Spleen (tissue), 11 donors: ENCODE data around the gene RAB7B. TPM values are rescaled to one million over a fixed set of nuclear protein-coding genes. Genes with fewer than 3 reads are reported as not detected.

Experiments
- DNase-seq: peaks from one replicate; pipeline ENCODE4 v3.0.0-alpha.2; 2020
- H3K27ac ChIP-seq, 8 donors: fragments of 200-600 bp; sonication (generic) in 7 of 8; 1 replicate in 4 of 8; 2 replicates in 4 of 8; pipeline versions ENCODE4 v1.5.0 to v1.8.0; 2016 to 2021; ENCODE audit warnings: inconsistent platforms in 4 of 8, mild to moderate bottlenecking in 4 of 8, moderate library complexity in 1 of 8
- H3K27me3 ChIP-seq, 7 donors: fragments of 200-600 bp; sonication (generic) in 6 of 7; replicated peaks in 1 of 7; 1 replicate in 4 of 7; 2 replicates in 3 of 7; pipeline versions ENCODE4 v1.5.0 to v1.8.0; 2016 to 2021; ENCODE audit warnings: inconsistent platforms in 3 of 7, mild to moderate bottlenecking in 1 of 7
- H3K36me3 ChIP-seq, 6 donors: fragments of 200-600 bp; sonication (generic) in 5 of 6; 1 replicate in 4 of 6; 2 replicates in 2 of 6; pipeline versions ENCODE4 v1.5.0 to v1.8.0; 2016 to 2021; ENCODE audit warnings: inconsistent platforms in 2 of 6
- H3K4me1 ChIP-seq, 6 donors: fragments of 200-600 bp; sonication (generic) in 5 of 6; 1 replicate in 3 of 6; 2 replicates in 3 of 6; pipeline versions ENCODE4 v1.5.0 to v1.8.0; 2016 to 2021; ENCODE audit warnings: inconsistent platforms in 3 of 6
- H3K4me3 ChIP-seq, 8 donors: fragments of 200-600 bp; sonication (generic) in 7 of 8; 1 replicate in 4 of 8; 2 replicates in 4 of 8; pipeline versions ENCODE4 v1.5.0 to v1.8.0; 2016 to 2021; ENCODE audit warnings: inconsistent platforms in 4 of 8, mild to moderate bottlenecking in 4 of 8, moderate library complexity in 2 of 8
- H3K9me3 ChIP-seq, 8 donors: fragments of 200-600 bp; sonication (generic) in 7 of 8; 1 replicate in 4 of 8; 2 replicates in 4 of 8; pipeline versions ENCODE4 v1.5.0 to v1.8.0; 2016 to 2021; ENCODE audit warnings: inconsistent platforms in 4 of 8
- CTCF ChIP-seq, 11 experiments: fragments of 200-600 bp in 7 of 11; fragments of 450-650 bp in 4 of 11; sonication (generic) in 4 of 11; IDR thresholded peaks in 8 of 11; conservative IDR thresholded peaks in 3 of 11; 1 replicate in 7 of 11; 2 replicates in 4 of 11; pipeline versions ENCODE4 v1.4.0 to v1.8.0; 2016 to 2021; ENCODE audit warnings: antibody characterized with exemption in 11 of 11, inconsistent platforms in 4 of 11, mild to moderate bottlenecking in 1 of 11
- POLR2A ChIP-seq, 3 donors: fragments of 450-650 bp; IDR thresholded peaks; one replicate each; pipeline ENCODE4 v1.5.1; 2017; ENCODE audit warnings: antibody characterized with exemption in 3 of 3, mild to moderate bottlenecking in 1 of 3
- POLR2AphosphoS5 ChIP-seq, 3 donors: sonication (generic); formaldehyde crosslinking; IDR thresholded peaks; one replicate each; pipeline ENCODE4 v1.5.1; 2017; ENCODE audit warnings: antibody characterized with exemption in 3 of 3
- WGBS, 5 donors: extraction: QIAGEN DNeasy Blood & Tissue Kit in 3 of 5; methylation state at CpG; one replicate each; pipeline versions ENCODE4 v1.1.5 to v1.1.7; 2013 to 2018; 5-methylcytosine and 5-hydroxymethylcytosine counted together
- intact Hi-C: fragments of 100-400 bp; cut with DNase I; formaldehyde crosslinking; loops from one replicate; pipeline ENCODE4 v1.15.0; 2023; ENCODE audit warnings: low total_unique reads
- polyA plus RNA-seq, 3 donors: library from polyadenylated mRNA; stranded (reverse); fragments of 200-250 nt; gene quantifications; one replicate each; pipeline ENCODE4 v1.2.1, GENCODE V29; 2013
- total RNA-seq, 7 donors: library from RNA; depleted of rRNA in 3 of 7; stranded (reverse); fragments of >200 nt in 3 of 7; fragmentation: NEBNext Ultra II Directional in 4 of 7; extraction: Animal tissue kit (Norgen Biotek cat#: 25700) in 4 of 7; gene quantifications; one replicate each; pipeline versions ENCODE4 v1.1.0 to v1.2.1, GENCODE V29; 2016 to 2021
- donor health status: healthy with polysubstance abuse.
- donor health status: DM: no; HTN: no; CAD: no; lungs with moderate emphysema.
- donor health status: DM: no; HTN: no; CAD: no.
- donor health status: Bipolar disorder and iron deficiency.
- donor health status: healthy.
- donor health status: DM: no; HTN: no; CAD: no.
- donor health status: DM: yes; HTN: yes; CAD: no.

The RAB7B gene
- total and polyA plus RNA-seq, 10 donors, result 0.34 to 3.2 (median 1.9) TPM

DNA sequence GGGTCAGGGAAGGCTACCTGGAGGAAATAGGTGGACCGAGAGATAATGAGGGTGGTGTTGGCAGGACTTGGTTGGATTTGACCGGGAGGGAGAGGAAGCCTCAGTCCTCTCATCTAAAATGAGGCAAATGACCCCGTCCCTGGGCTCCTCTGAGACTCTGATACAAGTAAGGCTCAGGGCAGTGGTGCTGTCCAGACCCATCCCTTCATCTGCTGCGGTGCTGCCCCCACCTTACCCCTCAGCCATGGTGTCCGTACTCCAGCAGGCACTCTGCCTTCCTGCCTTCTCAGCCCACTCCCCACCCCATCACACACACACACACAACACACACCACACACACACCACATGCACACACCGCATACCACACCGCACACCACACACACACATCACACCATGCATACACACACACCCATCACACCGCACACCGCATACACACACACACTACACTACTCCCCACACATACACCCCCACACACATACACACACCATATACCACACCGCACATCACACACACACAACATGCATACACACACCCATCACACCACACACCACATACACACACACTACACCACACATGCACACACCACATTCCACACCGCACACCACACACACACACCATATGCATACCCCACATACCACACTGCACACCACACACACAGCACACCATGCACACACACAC is 30.6 kb downstream of the RAB7B start:
- Histone ChIP-seq H3K27me3 (no peaks in the 10 kb centered on the region), H3K36me3 (no peaks in the 10 kb centered on the region), H3K27ac (no peak overlapping the region), H3K4me1 (peaks cover 0 to 5% (median 0%) of the 10 kb centered on the region in 6 donors), H3K4me3 (no peak overlapping the region), H3K9me3 (no peaks in the 10 kb centered on the region)
- 82 to 87% (median 84%) methylated on average over 11 of the region's 11 CpGs for WGBS, 5 donors
- intact Hi-C loops, result no loop called here
- TF ChIP-seq POLR2A (IDR thresholded peaks at IDR 0.05) (no peak), POLR2AphosphoS5 (IDR thresholded peaks at IDR 0.05) (no peak), CTCF (IDR thresholded peaks at IDR 0.05 in 8 of 11, conservative IDR thresholded peaks at IDR 0.05 in 3 of 11) (no peak)
- DNase-seq, result no peak

- 71 to 89% (median 80%) methylated on average over 4 of the region's 4 CpGs for WGBS, 5 donors
- Histone ChIP-seq H3K9me3 (no peaks in the 10 kb centered on the region), H3K27me3 (no peaks in the 10 kb centered on the region), H3K27ac (no peak overlapping the region), H3K4me1 (peaks cover 0 to 5% (median 0%) of the 10 kb centered on the region in 6 donors), H3K36me3 (no peaks in the 10 kb centered on the region), H3K4me3 (no peak overlapping the region)
- DNase-seq, result no peak
- intact Hi-C loops, result no loop called here
- TF ChIP-seq CTCF (IDR thresholded peaks at IDR 0.05 in 8 of 11, conservative IDR thresholded peaks at IDR 0.05 in 3 of 11) (no peak), POLR2A (IDR thresholded peaks at IDR 0.05) (no peak), POLR2AphosphoS5 (IDR thresholded peaks at IDR 0.05) (no peak)
These were observed 31.1 kb downstream of the RAB7B start for GRCh38 chr1:205972081-205972480.

DNA sequence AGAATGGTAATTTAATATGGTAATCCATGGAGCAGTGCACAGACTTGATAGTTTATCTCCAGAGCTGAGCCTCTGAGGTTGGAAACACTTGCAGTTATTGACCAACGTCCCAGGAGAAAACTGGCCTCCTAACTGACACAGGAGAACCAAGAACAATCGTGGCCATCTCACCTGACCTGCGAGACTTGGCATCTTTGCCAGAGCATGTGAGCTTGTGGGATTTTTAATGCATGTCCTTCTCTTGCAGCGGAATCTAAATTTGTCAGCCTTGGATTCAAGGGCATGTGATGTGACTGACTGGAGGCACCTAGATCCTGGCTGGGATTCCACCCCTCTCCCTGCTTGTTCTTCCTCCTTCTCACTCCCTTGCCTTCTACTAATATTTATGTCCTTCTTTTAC is 32.1 kb downstream of the RAB7B start:
- 61 to 89% (median 67%) methylated on average over 4 of the region's 4 CpGs for WGBS, 5 donors
- no peaks in the 10 kb centered on the region for H3K36me3 ChIP-seq
- H3K9me3 ChIP-seq, result no peaks in the 10 kb centered on the region
- H3K4me3 ChIP-seq, result no peak overlapping the region
- intact Hi-C loops, result no loop called here
- H3K27ac ChIP-seq, result no peak overlapping the region
- no peak for DNase-seq
- TF ChIP-seq POLR2AphosphoS5 (IDR thresholded peaks at IDR 0.05) (no peak), CTCF (IDR thresholded peaks at IDR 0.05 in 8 of 11, conservative IDR thresholded peaks at IDR 0.05 in 3 of 11) (no peak), POLR2A (IDR thresholded peaks at IDR 0.05) (no peak)
- peaks cover 0 to 5% (median 0%) of the 10 kb centered on the region in 6 donors for H3K4me1 ChIP-seq
- H3K27me3 ChIP-seq, result no peaks in the 10 kb centered on the region

DNA sequence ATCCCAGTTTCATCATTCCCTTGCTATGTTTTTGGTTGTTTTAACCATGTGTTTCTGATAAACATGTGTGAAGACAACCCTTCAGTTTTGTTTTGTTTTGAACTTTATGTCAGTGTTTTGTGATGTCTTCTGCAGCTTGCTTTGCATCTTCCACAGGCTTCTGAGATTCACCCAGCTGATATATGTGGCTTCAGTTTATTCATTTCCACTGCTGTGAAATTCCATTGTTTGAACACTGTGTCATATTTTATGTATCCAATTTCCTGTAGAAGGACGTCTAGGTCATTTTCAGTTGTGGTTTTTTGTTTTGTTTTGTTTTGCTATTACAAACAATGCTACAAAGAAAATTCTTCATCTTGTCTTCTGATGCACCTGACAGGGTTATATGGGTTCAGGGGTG is 32.7 kb downstream of the RAB7B start:
- Histone ChIP-seq H3K36me3 (no peaks in the 10 kb centered on the region), H3K27ac (no peak overlapping the region), H3K4me1 (peaks cover 0 to 5% (median 0%) of the 10 kb centered on the region in 6 donors), H3K27me3 (no peaks in the 10 kb centered on the region), H3K9me3 (no peaks in the 10 kb centered on the region), H3K4me3 (no peak overlapping the region)
- DNase-seq, result no peak
- intact Hi-C loops, result no loop called here
- WGBS, 5 donors, result 7 to 24% (median 19%) methylated on average over 1 of the region's 1 CpG
- no peak for TF ChIP-seq POLR2A (IDR thresholded peaks at IDR 0.05)
- no peak for TF ChIP-seq POLR2AphosphoS5 (IDR thresholded peaks at IDR 0.05)
- no peak for TF ChIP-seq CTCF (IDR thresholded peaks at IDR 0.05 in 8 of 11, conservative IDR thresholded peaks at IDR 0.05 in 3 of 11)
